NCI-H187 (cell line): ENCODE results near the gene RCOR1.
"Not testable (repeated sequence)": the region's sequence is repeated elsewhere in the genome, so short reads cannot be mapped to it uniquely, and the experiment has no call there.

Source experiments
- DNase-seq, 2 experiments: peaks; one replicate each; lab custom pipeline; 2025; lab: John Stamatoyannopoulos, UW

Gene RCOR1

DNA sequence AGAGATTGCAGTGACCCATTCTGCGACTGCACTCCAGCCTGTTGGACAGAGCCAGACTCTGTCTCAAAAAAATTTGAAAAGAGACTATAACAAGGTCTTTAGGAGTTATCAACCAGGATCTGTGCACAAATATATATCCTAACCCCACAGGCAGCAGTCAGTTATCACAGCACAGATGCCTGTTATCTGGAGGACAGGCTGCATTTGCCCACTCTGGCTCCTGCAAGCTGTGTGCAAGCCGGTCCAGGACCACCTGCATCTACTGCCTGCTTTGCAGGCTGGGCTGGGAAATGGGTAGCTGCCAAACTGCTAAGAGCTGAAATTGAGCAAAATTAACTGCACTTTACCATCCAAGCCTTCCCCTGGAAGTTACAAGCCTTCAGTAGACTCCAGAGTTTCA lies 21.4 kb upstream of the RCOR1 start:
- DNase-seq, result no peak

DNA sequence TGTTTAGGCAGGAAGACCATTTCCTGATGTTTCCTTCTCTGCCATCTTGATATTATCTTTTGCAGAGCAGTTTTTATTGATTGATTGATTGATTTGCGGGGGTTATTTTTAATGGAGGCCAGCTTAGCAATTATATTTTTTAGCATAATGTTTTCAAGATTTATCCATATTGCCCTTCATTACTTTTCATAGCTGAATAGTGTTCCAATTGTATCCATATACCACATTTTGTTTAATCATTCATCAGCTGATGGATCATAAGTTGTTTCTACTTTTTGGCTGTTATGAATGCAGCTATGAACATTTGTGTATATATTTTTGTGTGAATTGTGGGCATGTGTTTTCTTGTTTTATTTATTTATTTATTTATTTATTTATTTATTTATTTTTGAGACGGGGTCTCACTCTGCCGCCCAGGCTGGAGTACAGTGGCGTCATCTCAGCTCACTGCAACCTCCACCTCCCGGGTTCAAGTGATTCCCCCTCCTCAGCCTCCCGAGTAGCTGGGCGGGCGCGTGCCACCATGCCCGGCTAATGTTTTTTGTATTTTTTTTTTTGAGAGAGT lies 20.9 kb upstream of the RCOR1 start:
- no peak for DNase-seq

DNA sequence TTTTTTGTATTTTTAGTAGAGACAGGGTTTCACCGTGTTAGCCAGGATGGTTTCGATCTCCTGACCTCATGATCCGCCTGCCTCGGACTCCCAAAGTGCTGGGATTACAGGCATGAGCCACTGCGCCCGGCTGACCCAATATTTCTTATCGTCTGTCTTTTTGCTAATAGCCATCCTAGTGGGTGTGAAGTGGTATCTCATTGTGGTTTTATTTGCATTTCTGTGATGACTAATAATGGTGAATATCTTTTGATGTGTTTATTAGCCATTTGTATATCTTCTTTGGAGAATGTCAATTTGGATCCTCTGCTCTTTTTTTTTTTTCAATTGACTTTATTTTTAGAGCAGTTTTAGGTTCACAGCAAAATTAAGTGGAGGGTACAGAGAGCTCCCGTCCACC lies 19.3 kb upstream of the RCOR1 start:
- DNase-seq, result not testable (repeated sequence)

DNA sequence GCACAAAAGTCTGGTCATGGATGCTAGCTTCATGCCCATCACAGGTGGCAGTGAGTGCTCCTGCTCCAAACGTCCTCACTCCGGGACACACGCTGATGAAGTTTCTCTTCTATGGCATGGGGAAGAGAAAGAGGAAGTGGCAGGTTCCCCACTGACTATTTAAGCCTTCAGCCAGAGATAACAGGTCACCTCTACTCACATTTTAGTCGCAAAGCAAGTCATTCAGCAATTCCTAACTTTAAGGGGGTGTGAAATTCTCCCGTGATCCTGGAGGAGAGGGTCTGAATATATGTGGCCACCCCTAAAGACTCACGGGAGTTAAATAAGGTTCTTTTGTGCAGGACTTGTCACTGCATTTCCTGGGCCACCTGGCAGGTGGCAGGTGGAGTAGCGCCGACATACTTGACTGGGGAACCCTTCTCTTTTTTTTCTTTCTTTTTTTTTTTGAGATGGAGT lies 18.8 kb upstream of the RCOR1 start:
- no peak for DNase-seq

DNA sequence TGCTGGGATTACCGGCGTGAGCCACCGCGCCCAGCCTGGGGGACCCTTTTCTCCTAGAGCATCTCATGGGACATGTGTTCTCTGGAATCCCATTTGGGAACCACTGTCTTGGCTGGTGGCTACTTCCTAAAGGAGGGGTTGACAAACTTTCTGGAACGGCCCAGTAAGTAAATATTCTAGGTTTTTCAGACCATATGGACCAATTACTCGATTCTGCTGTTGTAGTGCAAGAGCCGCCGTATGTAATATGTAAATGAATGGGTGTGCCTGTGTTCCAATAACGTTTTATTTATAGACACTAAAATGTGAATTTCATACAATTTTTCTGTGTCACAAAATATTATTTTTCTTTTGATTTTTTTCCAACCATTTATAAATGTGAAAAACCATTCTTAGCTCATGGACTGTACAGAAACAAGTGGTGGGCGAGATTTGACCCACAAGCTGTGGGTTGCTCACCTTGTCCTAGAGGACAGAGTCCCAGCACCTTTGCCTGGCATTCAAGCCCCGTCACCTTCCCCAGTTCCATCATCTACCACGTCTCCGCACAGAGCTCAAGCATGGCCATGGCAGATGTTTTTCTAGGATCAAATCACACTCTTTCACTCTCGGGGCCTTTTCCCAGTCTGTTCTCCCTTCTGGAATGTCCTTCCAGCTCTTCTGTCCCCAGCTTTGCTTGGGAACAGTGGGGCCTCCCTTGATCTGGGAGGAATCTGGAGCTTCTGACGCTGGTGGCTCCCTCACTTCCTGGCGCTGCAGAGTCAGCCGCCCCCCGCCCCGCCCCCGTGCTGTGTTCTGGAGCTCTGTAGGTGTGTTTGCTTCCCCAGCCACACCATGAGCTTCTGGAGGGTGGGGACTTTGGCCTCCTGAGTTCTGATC lies 17.9 kb upstream of the RCOR1 start:
- DNase-seq, result no peak

DNA sequence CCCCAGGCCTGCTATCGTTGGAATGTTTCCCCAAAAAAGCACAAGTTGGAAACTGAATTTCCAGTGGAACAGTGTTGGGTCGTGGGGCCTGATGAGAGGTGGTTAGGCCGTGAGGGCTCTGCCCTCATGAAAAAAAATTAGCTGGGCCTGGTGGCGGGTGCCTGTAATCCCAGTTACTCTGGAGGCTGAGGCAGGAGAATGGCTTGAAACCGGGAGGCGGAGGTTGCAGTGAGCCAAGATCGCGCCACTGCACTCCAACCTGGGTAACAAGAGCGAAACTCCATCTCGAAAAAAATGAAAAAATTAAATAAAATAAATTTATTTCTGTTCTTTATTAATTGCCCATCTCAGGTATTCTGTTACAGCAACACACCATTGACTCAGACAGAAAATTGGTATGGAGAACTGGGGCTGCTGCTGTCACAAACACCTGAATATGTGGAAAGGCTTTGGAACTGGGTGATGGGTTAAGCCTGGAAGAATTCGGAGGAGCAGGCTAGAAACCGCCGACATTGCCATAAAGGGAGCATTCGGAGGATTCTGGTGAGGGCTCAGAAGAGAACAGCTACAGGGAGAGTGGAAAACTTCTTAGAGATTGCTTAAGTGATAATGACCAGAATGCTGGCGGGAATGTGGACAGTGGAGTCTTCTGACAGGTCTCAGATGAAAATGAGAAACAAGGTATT lies 17.1 kb upstream of the RCOR1 start:
- DNase-seq, result no peak

DNA sequence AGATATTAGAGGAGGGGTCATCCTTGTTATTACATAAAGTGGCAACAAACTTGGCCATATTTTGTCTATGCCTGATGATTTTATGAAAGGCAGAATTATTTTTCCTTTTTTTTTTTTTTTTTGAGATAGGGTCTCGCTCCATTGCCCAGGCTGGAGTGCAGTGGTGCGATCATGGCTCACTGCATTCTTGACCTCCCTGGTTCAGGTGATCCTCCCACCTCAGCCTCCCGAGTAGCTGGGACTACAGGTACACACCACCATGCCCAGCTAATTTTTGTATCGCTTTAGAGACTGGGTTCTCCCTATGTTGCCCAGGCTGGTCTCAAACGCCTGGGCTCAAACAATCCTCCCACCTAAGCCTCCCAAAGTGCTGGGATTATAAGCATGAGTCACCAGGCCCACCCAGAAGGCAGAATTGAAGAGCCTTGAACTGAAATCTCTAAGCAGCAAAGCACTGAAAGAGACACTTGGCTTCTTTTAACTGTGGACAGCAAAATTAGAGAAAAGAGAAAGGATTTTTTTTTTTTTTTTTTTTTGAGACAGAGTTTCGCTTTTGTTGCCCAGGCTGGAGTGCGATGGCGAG lies 16.5 kb upstream of the RCOR1 start:
- DNase-seq, result not testable (repeated sequence)

DNA sequence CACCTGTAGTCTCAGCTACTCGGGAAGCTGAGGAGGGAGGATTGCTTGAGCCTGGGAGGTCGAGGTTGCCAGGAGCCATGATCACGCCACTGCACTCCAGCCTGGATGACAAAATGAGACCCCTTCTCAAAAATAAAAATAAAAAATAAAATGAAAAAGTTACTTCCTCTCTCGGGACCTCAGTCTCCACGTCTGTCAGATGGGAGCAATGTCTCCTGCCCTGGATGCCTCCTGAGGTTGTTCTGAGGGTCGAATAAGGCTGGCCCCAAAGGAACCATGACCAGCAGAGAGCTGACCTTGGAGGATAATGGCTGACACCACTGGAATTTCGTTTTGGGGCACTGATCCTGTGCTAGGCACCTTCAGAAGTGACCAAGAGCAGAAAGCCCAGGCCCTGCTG lies 13.6 kb upstream of the RCOR1 start:
- no peak for DNase-seq

DNA sequence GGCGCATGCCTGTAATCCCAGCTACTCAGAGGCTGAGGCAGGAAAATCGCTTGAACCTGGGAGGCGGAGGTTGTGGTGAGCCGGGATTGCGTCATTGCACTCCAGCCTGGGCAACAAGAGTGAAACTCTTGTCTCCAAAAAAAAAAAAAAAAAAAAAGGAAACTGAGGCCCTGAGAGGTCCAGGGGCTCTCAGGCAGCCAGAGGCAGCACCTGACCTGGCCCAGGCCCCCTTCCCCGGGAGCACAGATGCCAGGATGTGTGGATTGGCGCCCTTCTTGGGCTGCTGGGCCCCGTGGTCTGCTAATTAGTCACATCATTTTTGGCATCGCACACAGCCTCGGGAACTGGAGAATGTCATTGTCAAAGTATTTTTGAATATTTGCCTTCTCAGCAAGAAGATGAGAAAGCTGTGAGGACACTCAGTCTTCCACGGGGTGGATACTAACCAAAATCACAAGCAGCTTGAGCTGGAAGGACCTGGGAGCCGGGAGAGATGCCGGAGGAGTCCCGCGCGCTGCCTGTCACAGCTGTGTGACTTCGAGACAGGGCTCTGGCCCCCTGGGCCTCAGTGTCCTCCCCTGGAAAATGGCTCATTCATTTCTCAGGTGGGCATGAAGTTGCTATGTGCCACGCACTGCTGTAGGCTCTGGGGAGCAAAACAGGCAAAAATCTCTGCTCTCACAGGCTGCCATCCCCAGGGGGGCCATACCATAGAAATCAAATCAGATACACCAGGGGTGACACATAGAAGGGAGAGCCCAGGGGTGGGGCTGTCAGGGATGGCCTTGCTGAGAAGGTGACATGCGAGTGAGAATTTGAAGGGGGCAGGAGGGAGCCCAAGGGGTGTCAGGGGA lies 12.5 kb upstream of the RCOR1 start:
- no peak for DNase-seq

DNA sequence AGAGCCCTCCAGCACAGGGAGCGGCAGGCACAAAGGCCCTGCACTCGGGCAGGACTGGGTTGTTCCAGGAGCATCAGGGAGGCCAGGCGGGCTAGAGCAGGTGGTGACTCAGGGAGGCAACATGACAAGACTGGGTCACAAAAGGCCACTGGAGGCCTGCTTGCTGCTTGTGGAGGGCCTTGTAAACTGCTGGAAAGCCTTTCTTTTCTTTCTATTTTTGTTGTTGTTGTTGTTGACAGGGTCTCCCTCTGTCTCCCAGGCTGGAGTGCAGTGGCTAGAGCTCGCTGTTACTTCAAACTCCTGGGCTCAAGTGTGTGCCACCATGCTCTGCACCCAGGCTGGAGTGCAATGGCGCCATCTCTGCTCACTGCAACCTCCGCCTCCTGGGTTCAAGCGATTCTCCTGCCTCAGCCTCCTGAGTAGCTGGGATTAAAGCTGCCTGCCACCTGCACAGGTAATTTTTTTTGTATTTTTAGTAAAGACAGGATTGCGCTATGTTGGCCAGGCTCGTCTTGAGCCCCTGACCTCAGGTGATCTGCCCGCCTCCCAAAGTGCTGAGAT lies 11.8 kb upstream of the RCOR1 start:
- DNase-seq, result no peak

DNA sequence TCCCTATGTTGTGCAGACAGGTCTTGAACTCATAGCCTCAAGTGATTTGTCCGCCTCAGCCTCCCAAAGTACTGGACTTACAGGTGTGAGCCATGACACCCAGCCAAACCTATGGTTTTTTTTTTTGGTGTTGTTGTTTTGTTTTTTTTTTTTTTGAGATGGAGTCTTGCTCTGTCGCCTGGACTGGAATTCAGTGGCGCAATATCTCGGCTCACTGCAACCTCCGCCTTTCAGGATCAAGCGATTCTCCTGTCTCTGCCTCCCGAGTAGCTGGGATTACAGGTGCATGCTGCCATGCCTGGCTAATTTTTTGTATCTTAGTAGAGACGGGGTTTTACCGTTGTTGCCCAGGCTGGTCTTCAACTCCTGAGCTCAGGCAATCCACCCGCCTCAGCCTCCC lies 11.3 kb upstream of the RCOR1 start:
- DNase-seq, result no peak

DNA sequence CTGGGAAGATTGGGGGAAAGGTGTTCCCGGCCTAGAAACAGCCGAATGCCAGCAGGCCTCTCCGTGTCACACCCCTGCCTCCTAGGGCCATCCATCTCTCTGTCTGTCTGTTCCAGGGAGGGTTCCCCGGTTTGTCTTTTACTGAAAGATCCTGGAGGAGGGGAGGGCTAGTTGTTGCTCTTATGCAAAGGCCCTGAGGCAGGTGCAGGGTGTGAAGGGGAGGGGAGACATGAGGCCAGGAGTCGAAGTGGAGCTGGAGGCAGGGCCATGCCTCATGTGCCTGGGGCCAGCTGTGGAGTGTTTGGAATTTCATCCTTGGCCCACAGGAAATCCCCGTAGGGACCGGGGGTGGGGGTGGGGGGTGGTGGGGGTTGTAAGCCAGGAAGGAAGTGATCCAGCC lies 8.7 kb upstream of the RCOR1 start:
- no peak for DNase-seq

DNA sequence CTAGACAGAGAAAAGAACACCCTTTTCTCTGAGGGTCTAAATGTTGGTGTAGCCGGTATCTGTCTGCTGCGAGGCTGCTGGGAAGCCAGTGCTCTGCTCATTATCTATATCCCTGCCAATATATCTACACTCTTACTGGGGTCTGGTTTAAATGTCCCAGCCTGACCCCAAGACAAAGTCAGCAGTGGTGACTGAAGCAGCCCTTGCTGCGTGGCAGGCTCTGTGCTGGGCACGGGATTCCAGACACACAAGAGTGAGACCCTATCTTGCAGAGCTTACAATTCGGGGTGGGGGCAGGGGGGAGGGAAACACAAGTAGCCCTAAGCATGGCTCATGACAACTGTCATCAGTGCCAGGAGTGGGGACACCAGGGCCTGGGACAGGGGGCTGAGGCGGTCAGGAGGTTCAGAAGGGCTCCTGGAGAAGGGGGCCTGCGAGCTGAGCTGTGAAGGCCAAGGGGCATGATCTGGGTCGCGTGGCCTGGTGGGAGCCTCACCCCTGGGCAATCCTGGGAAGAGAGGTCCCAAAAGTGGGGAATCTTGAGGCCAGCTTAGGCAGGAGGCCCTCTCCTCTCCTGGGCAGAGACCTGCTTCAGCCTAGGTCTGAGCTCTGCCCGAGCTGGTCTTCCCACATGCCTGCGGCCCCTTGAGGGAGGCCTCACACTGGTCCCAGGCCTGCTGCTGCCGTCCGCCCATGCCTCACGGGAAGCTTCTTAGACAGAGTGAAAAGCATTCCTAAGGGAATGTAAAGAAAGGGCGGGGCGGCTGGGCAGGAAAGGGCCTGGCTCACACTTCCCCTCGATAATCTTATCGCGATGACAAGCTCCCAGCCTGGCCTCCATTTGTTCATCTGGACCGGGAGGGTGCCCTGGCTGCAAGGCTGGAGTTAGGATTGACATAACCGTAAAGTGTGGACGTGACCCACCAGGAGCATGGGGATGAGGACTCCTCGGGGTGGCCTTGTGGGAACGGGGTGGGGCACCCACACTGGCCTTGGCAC lies 7.3 kb upstream of the RCOR1 start:
- no peak for DNase-seq

DNA sequence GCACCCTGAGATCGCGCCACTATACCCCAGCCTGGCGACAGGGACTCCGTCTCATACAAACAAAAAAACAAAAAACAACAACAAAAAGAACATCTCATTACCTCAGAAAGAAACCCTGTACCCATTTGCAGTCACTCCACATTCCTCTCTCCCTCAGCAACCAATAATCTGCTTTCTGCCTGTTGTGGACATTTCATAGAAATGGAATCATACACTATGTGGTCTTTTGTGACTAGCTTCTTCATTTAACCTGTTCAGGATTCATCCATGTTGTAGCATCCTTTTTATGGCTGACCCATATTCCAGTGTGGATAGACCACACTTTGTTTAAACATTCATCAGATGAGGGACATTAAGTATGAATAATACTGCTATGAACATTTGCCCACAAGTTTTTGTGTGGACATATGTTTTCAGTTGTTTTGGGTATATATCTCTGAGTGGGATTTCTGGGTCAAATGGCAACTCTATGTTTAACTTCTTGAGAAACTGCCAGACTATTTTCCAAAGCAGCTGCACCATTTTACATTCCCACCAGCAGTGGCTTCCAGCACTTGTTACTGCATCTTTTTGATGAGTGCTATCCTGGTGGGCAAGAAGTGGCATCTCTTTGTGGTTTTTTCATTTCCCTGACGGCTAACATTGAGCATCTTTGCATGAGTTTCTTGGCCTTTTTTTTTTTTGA lies 5.9 kb upstream of the RCOR1 start:
- DNase-seq, result no peak

DNA sequence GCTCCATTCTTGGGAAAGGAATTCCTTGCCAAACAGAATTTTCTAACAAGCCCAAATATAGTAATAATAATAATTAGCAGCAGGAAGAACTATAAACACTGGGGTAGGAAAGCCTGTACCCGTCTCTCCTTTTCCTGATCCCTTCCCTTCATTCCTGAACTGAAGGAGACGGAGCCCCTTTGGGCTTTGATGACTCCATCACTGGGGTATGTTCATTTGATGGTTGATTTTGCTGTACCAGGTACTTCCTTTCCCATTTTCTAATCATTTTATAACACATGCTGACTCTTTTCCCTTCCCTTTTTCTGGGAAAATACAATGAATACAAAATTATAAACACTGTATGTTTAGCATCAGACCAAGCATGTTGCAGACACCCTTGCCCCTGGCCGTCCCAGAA lies 3.6 kb upstream of the RCOR1 start:
- DNase-seq, result no peak

DNA sequence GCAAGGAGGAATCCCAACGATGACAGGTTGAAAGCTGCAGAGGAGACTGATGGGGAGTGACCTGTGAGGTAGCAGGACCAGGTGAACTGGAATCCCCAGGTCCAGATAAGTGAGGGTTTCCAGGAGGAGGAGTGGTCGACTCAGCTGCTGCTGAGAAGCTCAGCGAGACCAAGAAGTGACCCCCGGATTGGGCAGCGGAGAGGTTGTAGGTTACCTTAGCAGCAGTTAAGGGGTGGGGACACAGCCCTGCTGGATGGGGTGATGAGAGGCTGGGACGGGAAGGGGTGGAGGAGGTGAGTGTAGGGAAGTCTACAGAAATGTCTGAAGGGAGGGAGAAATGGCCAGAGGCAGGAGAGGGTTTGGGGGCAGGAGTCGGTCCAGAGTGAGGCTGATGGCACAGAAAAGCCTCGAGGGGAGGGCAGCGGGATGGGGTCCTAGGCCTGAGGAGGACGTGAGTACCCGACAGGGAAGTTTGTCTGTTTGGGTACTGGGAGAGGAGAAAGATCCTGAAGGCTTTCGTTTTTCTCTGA lies 2.6 kb upstream of the RCOR1 start:
- no peak for DNase-seq

DNA sequence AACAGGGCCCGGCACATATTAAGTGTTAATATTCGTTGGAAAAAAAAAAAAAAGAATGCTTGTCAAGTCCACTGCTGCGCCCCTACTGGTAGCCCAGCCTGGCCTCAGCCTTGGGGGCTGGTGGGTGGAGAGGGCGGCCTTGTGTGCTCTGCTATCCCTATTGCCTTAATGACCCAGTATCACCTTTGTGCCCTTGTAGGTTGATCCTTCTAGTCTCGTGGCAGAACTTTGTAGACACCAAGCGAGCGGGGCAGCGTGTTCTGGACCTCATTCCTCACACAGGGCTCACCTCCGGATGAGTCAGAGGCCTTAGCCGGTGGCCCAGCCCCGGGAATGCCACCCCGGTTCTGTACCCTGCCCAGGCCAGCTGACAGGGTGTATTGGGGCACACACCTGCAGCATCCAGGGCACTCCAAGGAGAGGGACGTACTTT lies 1.8 kb upstream of the RCOR1 start:
- no peak for DNase-seq

DNA sequence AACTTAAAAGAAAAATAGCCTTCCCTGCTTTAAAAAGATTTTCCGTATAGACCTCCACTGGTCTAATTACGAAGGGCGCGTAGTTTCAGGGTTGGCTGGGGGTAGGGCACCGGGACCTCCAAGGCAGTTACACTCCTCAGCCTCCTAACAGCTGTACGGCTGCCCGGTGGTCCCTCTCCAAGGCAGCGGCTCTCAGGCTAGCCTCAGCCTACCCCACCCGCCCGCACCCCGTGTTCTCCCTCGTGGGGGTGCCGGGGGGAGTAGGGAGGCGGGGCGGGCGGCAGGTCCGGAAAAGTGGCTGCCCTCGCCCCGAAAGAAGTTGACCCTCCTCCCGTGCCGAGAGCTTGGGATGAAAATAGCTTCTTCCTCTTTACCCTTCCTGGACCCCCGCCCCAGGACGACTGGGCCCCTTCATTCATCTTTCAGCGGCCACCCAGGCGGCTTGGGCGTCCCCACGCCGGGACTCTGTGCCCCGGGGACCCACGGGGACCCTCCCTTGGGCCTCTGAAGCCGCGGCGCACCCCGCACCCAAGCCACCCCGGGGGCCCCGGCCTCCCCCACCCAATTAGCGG lies 991 bp upstream of the RCOR1 start:
- DNase-seq, result no peak

DNA sequence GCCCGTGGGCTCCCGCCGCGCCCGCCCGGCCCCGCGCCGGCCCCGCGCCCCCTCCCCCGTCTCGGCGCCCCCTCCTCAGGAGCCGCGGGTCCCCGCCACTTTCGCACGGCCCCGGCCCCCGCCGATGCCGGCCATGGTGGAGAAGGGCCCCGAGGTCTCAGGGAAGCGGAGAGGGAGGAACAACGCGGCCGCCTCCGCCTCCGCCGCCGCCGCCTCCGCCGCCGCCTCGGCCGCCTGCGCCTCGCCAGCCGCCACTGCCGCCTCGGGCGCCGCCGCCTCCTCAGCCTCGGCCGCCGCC lies 263 bp downstream of the RCOR1 start:
- no peak for DNase-seq
